Measurements from ENCODE around the gene BCO1.

The BCO1 gene

DNA sequence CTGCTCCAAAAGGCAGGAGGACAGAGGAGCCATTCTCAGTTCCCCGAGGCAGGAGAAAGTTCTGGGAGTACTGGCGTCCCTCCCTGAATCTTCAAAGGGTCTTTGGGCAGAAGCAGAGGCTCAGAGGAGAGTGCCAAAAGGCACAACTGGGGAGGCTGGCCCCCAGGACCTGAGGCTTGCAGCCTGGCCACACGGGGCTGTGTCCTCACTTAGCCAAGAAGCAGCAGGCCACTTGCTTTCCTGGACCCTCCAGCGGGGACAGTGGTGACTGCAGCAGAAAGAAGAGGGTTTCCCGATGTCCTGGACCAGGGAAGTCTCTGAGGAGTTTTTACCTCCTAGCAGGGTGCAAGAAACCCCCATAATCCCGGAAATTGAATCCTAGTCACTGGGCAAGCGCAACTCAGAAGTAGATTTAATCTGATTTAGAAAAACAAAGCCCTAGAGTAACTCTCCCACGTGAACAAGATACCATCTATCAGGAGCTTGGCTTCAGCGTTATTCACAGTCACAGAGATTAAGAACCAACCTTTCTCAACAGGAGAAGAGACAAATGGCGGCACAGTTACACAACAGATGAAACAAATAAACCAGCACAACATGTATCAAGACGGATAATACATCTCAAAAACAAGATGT is 25.5 kb upstream of the BCO1 start:
- POLR2A ChIA-PET = no interaction called here
- CTCF ChIA-PET = no interaction called here
- TF ChIP-seq BHLHE40 (IDR thresholded peaks at IDR 0.05; ENCODE audit: borderline replicate concordance) (no peak), LEF1 (IDR thresholded peaks at IDR 0.05; ENCODE audit: borderline replicate concordance) (no peak), ZNF384 (IDR thresholded peaks at IDR 0.05) (no peak), L3MBTL2 (conservative IDR thresholded peaks at IDR 0.05) (no peak), NFRKB (IDR thresholded peaks at IDR 0.05) (no peak)
- TF ChIP-seq, protein P1, sequence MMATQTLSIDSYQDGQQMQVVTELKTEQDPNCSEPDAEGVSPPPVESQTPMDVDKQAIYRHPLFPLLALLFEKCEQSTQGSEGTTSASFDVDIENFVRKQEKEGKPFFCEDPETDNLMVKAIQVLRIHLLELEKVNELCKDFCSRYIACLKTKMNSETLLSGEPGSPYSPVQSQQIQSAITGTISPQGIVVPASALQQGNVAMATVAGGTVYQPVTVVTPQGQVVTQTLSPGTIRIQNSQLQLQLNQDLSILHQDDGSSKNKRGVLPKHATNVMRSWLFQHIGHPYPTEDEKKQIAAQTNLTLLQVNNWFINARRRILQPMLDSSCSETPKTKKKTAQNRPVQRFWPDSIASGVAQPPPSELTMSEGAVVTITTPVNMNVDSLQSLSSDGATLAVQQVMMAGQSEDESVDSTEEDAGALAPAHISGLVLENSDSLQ (IDR thresholded peaks at IDR 0.05) = no peak
- no peak for DNase-seq (ENCODE audit: extremely low spot score)

DNA sequence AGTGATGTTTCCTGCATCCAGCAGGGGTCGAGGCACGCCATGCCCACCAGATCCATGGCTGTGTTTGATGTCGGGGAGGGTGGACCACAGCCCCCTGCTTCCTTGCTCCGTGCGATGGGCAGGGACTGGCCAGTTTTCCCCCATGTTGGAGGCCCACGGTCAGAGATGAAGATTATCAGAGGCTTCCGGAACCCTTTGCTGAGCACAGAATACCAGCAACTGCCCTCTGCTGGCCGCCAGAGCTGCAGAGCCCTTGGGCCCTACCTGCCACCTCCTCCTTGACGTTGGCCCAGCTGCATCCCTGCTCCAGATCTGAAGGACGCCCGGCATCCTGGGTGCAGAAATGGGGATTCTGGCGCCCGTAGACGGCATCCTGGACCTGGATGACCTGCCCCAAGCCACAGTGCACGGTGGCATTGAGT is 23.7 kb upstream of the BCO1 start:
- ChIA-PET POLR2A (no interaction called here), CTCF (interaction anchor here (2.4 kb wide), 1 partner anchor 10 kb away, joined by 7 read pairs; no protein-coding TSS in a partner anchor)
- TF ChIP-seq NFRKB (IDR thresholded peaks at IDR 0.05) (no peak), HDGF (IDR thresholded peaks at IDR 0.05; ENCODE audit: borderline replicate concordance) (no peak), SUZ12 (IDR thresholded peaks at IDR 0.05) (no peak), ZNF384 (IDR thresholded peaks at IDR 0.05) (no peak), BHLHE40 (IDR thresholded peaks at IDR 0.05; ENCODE audit: borderline replicate concordance) (no peak)
- TF ChIP-seq, protein P1 (IDR thresholded peaks at IDR 0.05) = no peak
- peak; percentile 28 for DNase-seq (ENCODE audit: extremely low spot score)

DNA sequence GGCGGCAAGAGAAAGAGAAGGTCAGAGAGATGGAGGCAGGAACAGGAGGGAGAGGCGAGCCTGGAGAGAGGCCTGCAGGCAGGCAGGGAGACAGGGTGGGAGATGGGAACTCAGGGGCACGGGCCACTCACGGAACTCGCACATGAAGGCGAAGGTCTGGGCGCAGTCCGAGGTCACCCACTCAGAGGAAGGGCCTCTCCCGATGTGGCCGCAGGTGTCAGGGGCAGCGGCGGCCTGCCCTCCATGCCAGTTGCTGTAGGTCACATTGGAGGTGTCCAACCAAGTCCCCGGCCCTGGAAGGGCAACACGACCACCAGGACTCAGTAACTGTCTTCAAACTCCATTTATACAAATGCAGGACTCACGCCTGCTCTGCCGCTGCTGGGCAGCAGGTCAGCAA is 22.4 kb upstream of the BCO1 start:
- POLR2A ChIA-PET = no interaction called here
- DNase-seq (ENCODE audit: extremely low spot score) = no peak
- TF ChIP-seq FOXK2 (IDR thresholded peaks at IDR 0.05) = no peak
- TF ChIP-seq L3MBTL2 (conservative IDR thresholded peaks at IDR 0.05) = no peak
- no peak for TF ChIP-seq ARNT (IDR thresholded peaks at IDR 0.05)
- TF ChIP-seq CTBP1 (IDR thresholded peaks at IDR 0.05; ENCODE audit: borderline replicate concordance) = no peak
- no peak for TF ChIP-seq HDGF (IDR thresholded peaks at IDR 0.05; ENCODE audit: borderline replicate concordance)
- TF ChIP-seq LEF1 (IDR thresholded peaks at IDR 0.05; ENCODE audit: borderline replicate concordance) = no peak
- no peak for TF ChIP-seq FOXM1 (IDR thresholded peaks at IDR 0.05; ENCODE audit: borderline replicate concordance)
- no peak for TF ChIP-seq NFRKB (IDR thresholded peaks at IDR 0.05)
- TF ChIP-seq ELF4 (IDR thresholded peaks at IDR 0.05) = no peak
- TF ChIP-seq BHLHE40 (IDR thresholded peaks at IDR 0.05; ENCODE audit: borderline replicate concordance) = no peak
- CTCF ChIA-PET = interaction anchor here (2.4 kb wide), 1 partner anchor 11 kb away, joined by 7 read pairs; no protein-coding TSS in a partner anchor

DNA sequence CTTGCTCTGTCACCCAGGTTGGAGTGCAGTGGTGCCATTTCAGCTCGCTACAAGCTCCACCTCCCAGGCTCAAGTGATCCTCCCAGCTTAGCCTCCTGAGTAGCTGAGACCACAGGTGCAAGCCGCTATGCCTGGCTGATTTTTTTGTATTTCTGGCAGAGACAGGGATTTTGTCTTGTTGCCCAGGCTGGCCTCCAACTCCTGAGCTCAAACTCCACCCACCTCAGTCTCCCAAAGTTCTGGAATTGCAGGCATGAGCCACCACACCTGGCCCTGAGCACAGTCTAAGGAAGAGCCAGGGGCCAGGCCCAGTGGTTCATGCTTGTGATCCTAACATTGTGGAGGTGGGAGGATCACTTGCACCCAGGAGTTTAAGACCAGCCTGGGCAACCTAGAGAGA is 21.8 kb upstream of the BCO1 start:
- CTCF ChIA-PET = interaction anchor here (2.4 kb wide), 1 partner anchor 12 kb away, joined by 7 read pairs; no protein-coding TSS in a partner anchor
- no peak for DNase-seq (ENCODE audit: extremely low spot score)
- POLR2A ChIA-PET = no interaction called here
- TF ChIP-seq BHLHE40 (IDR thresholded peaks at IDR 0.05; ENCODE audit: borderline replicate concordance) = no peak
- no peak for TF ChIP-seq SUZ12 (IDR thresholded peaks at IDR 0.05)
- TF ChIP-seq HDGF (IDR thresholded peaks at IDR 0.05; ENCODE audit: borderline replicate concordance) = no peak
- no peak for TF ChIP-seq FOXA1 (IDR thresholded peaks at IDR 0.05)
- TF ChIP-seq TARDBP (IDR thresholded peaks at IDR 0.05) = no peak
- no peak for TF ChIP-seq NFRKB (IDR thresholded peaks at IDR 0.05)
- TF ChIP-seq FOXM1 (IDR thresholded peaks at IDR 0.05; ENCODE audit: borderline replicate concordance) = no peak
- no peak for TF ChIP-seq ARNT (IDR thresholded peaks at IDR 0.05)
- TF ChIP-seq LEF1 (IDR thresholded peaks at IDR 0.05; ENCODE audit: borderline replicate concordance) = no peak
- TF ChIP-seq SP1 (IDR thresholded peaks at IDR 0.05) = no peak
- no peak for TF ChIP-seq ELF4 (IDR thresholded peaks at IDR 0.05)
- TF ChIP-seq L3MBTL2 (conservative IDR thresholded peaks at IDR 0.05) = no peak
- TF ChIP-seq, protein P1 (IDR thresholded peaks at IDR 0.05) = no peak

DNA sequence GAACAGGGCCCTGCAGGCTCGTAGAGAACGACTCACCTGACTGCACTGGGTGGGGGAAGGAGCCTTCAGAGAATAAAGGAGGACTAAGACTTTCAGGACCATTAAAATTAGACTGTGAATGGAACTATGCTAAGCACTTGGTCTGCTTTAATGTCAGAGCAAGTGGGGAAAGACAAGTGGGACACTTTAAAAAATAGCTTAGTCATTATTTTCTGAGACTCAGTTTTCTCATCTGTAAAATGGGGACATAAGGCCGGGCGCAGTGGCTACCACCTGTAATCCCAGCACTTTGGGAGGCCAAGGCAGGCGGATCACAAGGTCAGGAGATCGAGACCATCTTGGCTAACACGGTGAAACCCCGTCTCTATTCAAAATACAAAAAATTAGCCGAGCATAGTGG is 19.3 kb upstream of the BCO1 start:
- TF ChIP-seq ZNF384 (IDR thresholded peaks at IDR 0.05) = no peak
- no peak for TF ChIP-seq CTBP1 (IDR thresholded peaks at IDR 0.05; ENCODE audit: borderline replicate concordance)
- TF ChIP-seq LEF1 (IDR thresholded peaks at IDR 0.05; ENCODE audit: borderline replicate concordance) = no peak
- no peak for TF ChIP-seq FOXA1 (IDR thresholded peaks at IDR 0.05)
- no peak for TF ChIP-seq L3MBTL2 (conservative IDR thresholded peaks at IDR 0.05)
- TF ChIP-seq, protein P1 (IDR thresholded peaks at IDR 0.05) = no peak
- TF ChIP-seq NFRKB (IDR thresholded peaks at IDR 0.05) = no peak
- no peak for TF ChIP-seq BHLHE40 (IDR thresholded peaks at IDR 0.05; ENCODE audit: borderline replicate concordance)
- no peak for TF ChIP-seq ELF4 (IDR thresholded peaks at IDR 0.05)
- no peak for TF ChIP-seq TARDBP (IDR thresholded peaks at IDR 0.05)
- no peak for TF ChIP-seq HDGF (IDR thresholded peaks at IDR 0.05; ENCODE audit: borderline replicate concordance)
- ChIA-PET CTCF (no interaction called here), POLR2A (no interaction called here)
- DNase-seq (ENCODE audit: extremely low spot score) = no peak

DNA sequence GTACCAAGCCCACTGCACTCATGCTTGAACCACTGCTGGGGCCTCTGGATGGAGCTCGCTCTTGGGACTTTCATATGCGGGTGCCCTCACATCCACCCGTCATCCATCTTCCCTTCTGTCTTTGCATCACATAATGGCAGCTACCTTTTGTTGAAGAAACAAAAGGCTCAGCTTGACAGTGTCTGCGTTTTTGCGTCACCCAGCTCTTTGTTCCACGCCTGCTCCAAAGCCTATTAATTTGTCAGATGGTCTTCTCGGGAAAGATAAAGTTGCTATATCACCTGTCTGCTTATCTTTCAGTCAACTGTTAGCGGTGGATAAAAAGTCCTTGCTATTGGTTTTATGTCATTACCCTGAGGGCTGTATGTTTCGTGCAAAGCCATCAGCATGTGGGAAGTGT is 18.1 kb upstream of the BCO1 start:
- no peak for DNase-seq (ENCODE audit: extremely low spot score)
- ChIA-PET POLR2A (interaction anchor here (0.6 kb wide), 1 partner anchor 112 kb away, joined by 3 read pairs; no protein-coding TSS in a partner anchor), CTCF (interaction anchor here (0.7 kb wide), 1 partner anchor 15 kb away, joined by 3 read pairs; no protein-coding TSS in a partner anchor)
- TF ChIP-seq FOXM1 (IDR thresholded peaks at IDR 0.05; ENCODE audit: borderline replicate concordance) (no peak), FOXK2 (IDR thresholded peaks at IDR 0.05) (no peak), HDGF (IDR thresholded peaks at IDR 0.05; ENCODE audit: borderline replicate concordance) (no peak), ARNT (IDR thresholded peaks at IDR 0.05) (no peak), L3MBTL2 (conservative IDR thresholded peaks at IDR 0.05) (no peak), TARDBP (IDR thresholded peaks at IDR 0.05) (no peak), ELF4 (IDR thresholded peaks at IDR 0.05) (no peak), NFRKB (IDR thresholded peaks at IDR 0.05) (no peak), LEF1 (IDR thresholded peaks at IDR 0.05; ENCODE audit: borderline replicate concordance) (no peak), CTBP1 (IDR thresholded peaks at IDR 0.05; ENCODE audit: borderline replicate concordance) (no peak), SUZ12 (IDR thresholded peaks at IDR 0.05) (no peak), SP1 (IDR thresholded peaks at IDR 0.05) (no peak)
- TF ChIP-seq, protein P1 (IDR thresholded peaks at IDR 0.05) = no peak

Data from HEK293T (cell line).